GM13977 (cell line): Measurements from ENCODE around the gene ZNF576.
"Not testable (repeated sequence)": the region's sequence is repeated elsewhere in the genome, so short reads cannot be mapped to it uniquely, and the experiment has no call there.

Experiments used
- DNase-seq: peaks from one replicate; pipeline ENCODE4 v3.0.0; 2012; ENCODE audit warnings: low spot score
- CTCF ChIP-seq: IDR thresholded peaks from 2 replicates; pipeline ENCODE4 v1.5.1; 2012; ENCODE audit warnings: mild to moderate bottlenecking, control low read depth; ENCODE audit not compliant: insufficient read depth; ENCODE audit errors: extremely low read depth, missing control alignments
- in situ Hi-C: fragments of 300-500 bp; cut with MboI; formaldehyde crosslinking; loops from one replicate; pipeline ENCODE4 v1.12.0; 2022; ENCODE audit warnings: low sequenced_read_pairs, low pct_unique_long_range_greater_than_20kb, mixed read lengths, inconsistent platforms; ENCODE audit not compliant: unreplicated experiment

The ZNF576 gene

GRCh38 chr19:43595999-43596841 lies at the start of gene ZNF576, which contains the start of gene IRGQ:
ZNF576 (plus strand) TSS chr19:43596595; CDS start chr19:43597109, 514 bp downstream.
IRGQ (minus strand) TSS chr19:43596134; CDS start chr19:43595338, 796 bp downstream.
- in situ Hi-C loops = no loop called here
- DNase-seq = peak; percentile 99
- TF ChIP-seq CTCF = peak; percentile 12

GRCh38 chr19:43547926-43548325 lies 48.5 kb upstream of the ZNF576 start:
- DNase-seq, in situ Hi-C loops: not testable (repeated sequence)

- no peak for DNase-seq
- no peak for TF ChIP-seq CTCF
- in situ Hi-C loops = no loop called here
Measured at GRCh38 chr19:43548706-43549105, 47.7 kb upstream of the ZNF576 start.

- TF ChIP-seq CTCF = no peak
- in situ Hi-C loops = no loop called here
- DNase-seq = no peak
Measured at GRCh38 chr19:43551399-43552197, 44.8 kb upstream of the ZNF576 start.

GRCh38 chr19:43552198-43552450 lies 44.3 kb upstream of the ZNF576 start:
- TF ChIP-seq CTCF = no peak
- in situ Hi-C loops = no loop called here
- no peak for DNase-seq

GRCh38 chr19:43552616-43553015 lies 43.8 kb upstream of the ZNF576 start:
- no peak for TF ChIP-seq CTCF
- no peak for DNase-seq
- in situ Hi-C loops = no loop called here

- TF ChIP-seq CTCF = no peak
- DNase-seq = no peak
- in situ Hi-C loops = no loop called here
Measured at GRCh38 chr19:43553656-43554055, 42.7 kb upstream of the ZNF576 start.
